GOT3 (cell line): ENCODE results near the gene SHLD1.

ENCODE experiments used
- DNase-seq: peaks from one replicate; lab custom pipeline; 2025; ENCODE audit warnings: mixed read lengths; lab: John Stamatoyannopoulos, UW

The SHLD1 gene

GRCh38 chr20:5848711-5849505 lies 98.7 kb downstream of the SHLD1 start:
- DNase-seq, result no peak

- DNase-seq, result no peak
Measured at GRCh38 chr20:5855939-5856338, 105.7 kb downstream of the SHLD1 start.

- no peak for DNase-seq
Measured at GRCh38 chr20:5859608-5860007, 109.4 kb downstream of the SHLD1 start.

GRCh38 chr20:5862703-5863039 lies 112.5 kb downstream of the SHLD1 start:
- no peak for DNase-seq

GRCh38 chr20:5863040-5863833 lies 113.0 kb downstream of the SHLD1 start:
- DNase-seq, result no peak

GRCh38 chr20:5864428-5864827 lies 114.2 kb downstream of the SHLD1 start:
- DNase-seq, result no peak

- DNase-seq, result no peak
Measured at GRCh38 chr20:5864873-5865587, 114.8 kb downstream of the SHLD1 start.

- no peak for DNase-seq
Measured at GRCh38 chr20:5865604-5866003, 115.4 kb downstream of the SHLD1 start.

GRCh38 chr20:5870568-5870981 lies 120.4 kb downstream of the SHLD1 start:
- DNase-seq, result no peak

- DNase-seq, result no peak
Measured at GRCh38 chr20:5871459-5872410, 121.5 kb downstream of the SHLD1 start.

GRCh38 chr20:5877128-5877527 lies 126.9 kb downstream of the SHLD1 start:
- no peak for DNase-seq

- no peak for DNase-seq
Measured at GRCh38 chr20:5880326-5880725, 130.1 kb downstream of the SHLD1 start.

GRCh38 chr20:5881703-5882102 lies 131.5 kb downstream of the SHLD1 start:
- DNase-seq, result no peak

- DNase-seq, result no peak
Measured at GRCh38 chr20:5882166-5882565, 132.0 kb downstream of the SHLD1 start.

GRCh38 chr20:5884465-5885335 lies 134.5 kb downstream of the SHLD1 start:
- DNase-seq, result no peak

GRCh38 chr20:5885866-5886265 lies 135.7 kb downstream of the SHLD1 start:
- no peak for DNase-seq

GRCh38 chr20:5886788-5887187 lies 136.6 kb downstream of the SHLD1 start:
- DNase-seq, result no peak

- no peak for DNase-seq
Measured at GRCh38 chr20:5887386-5887785, 137.2 kb downstream of the SHLD1 start.

- no peak for DNase-seq
Measured at GRCh38 chr20:5888041-5888440, 137.8 kb downstream of the SHLD1 start.

- no peak for DNase-seq
Measured at GRCh38 chr20:5890773-5891441, 140.7 kb downstream of the SHLD1 start.
